ENCODE data around the gene ATP4B. TPM values are rescaled to one million over a fixed set of nuclear protein-coding genes. Genes with fewer than 3 reads are reported as not detected.

The ATP4B gene
- total and polyA plus RNA-seq, 2 of the 8 experiments (the other 6 are each of a cell fraction or from before 2014, with no cell fraction given): 0.05 TPM; not detected in 1

GRCh38 chr13:113654591-113655345, 3.2 kb downstream of the ATP4B start:
- no peak overlapping the region for H3K4me3 ChIP-seq (ENCODE audit: extremely low read depth in 1 of 4, insufficient read depth in 2 of 4, low read depth in 3 of 4, low read length in 4 of 4)
- no peak for DNase-seq (ENCODE audit: low read depth in 1 of 2, low spot score in 2 of 2)
- H2AFZ ChIP-seq (ENCODE audit: low read length): no peak overlapping the region
- H3K27ac ChIP-seq (ENCODE audit: low read depth, low read length): no peak overlapping the region
- no peak overlapping the region for H4K91ac ChIP-seq (replicated peaks; ENCODE audit: insufficient read length, low read length)
- FAIRE-seq: no peak
- no peak overlapping the region for H3K56ac ChIP-seq (replicated peaks; ENCODE audit: insufficient read length, low read depth, low read length)
- H3K23me2 ChIP-seq (ENCODE audit: low read depth, low read length): no peaks in the 10 kb centered on the region
- POLR2A ChIA-PET (ENCODE audit: partially characterized antibody): interaction anchor here (1.3 to 1.8 kb wide), 2 partner anchors 9 to 11 kb away, joined by 3 to 4 read pairs; no protein-coding TSS in a partner anchor
- no peak for TF ChIP-seq KDM1A (IDR thresholded peaks at IDR 0.05; ENCODE audit: borderline replicate concordance, low read length)
- no peak for TF ChIP-seq SRF (IDR thresholded peaks at IDR 0.05; ENCODE audit: low read depth, low read length)
- TF ChIP-seq EP300 (IDR thresholded peaks at IDR 0.05; ENCODE audit: borderline replicate concordance in 1 of 2, low read depth in 2 of 2, low read length in 2 of 2): no peak
- no peak for TF ChIP-seq TAF1 (IDR thresholded peaks at IDR 0.05; ENCODE audit: low read depth, low read length)
- TF ChIP-seq ATF3 (IDR thresholded peaks at IDR 0.05; ENCODE audit: insufficient read depth, low read depth, low read length): no peak
- TF ChIP-seq CBX5 (IDR thresholded peaks at IDR 0.05; ENCODE audit: low read depth, low read length): no peak
- no peak for TF ChIP-seq HDAC6 (IDR thresholded peaks at IDR 0.05; ENCODE audit: low read depth, low read length)
- no peak for TF ChIP-seq SAP30 (IDR thresholded peaks at IDR 0.05; ENCODE audit: insufficient read depth, insufficient replicate concordance, low read length)
- H4K20me1 ChIP-seq (replicated peaks in 1 of 2; ENCODE audit: control insufficient read depth in 1 of 2, insufficient read depth in 2 of 2, low read length in 2 of 2): no peaks in the 10 kb centered on the region
- no peak overlapping the region for H2BK20ac ChIP-seq (ENCODE audit: low read length)
- no peaks in the 10 kb centered on the region for H3K36me3 ChIP-seq (ENCODE audit: control insufficient read depth in 2 of 4, insufficient read depth in 4 of 4, low read length in 3 of 4)
- H3K4me2 ChIP-seq (ENCODE audit: insufficient read depth in 1 of 2, low read depth in 2 of 2, low read length in 2 of 2): no peak overlapping the region
- H3K4me1 ChIP-seq (replicated peaks in 1 of 4; ENCODE audit: control insufficient read depth in 3 of 4, insufficient read depth in 4 of 4, low read length in 3 of 4): no peaks in the 10 kb centered on the region
- H4K5ac ChIP-seq (ENCODE audit: insufficient read length, low read depth, low read length): no peak overlapping the region
- 92% methylated on average over 35 of the region's 39 CpGs; no CpG with 5 or more reads in 1 of the 2 experiments for WGBS, 2 experiments (ENCODE audit: extremely low coverage in 1 of 2, insufficient coverage in 1 of 2, insufficient read length in 1 of 2, insufficient replicate concordance in 2 of 2, low coverage in 1 of 2, low lambda C conversion rate in 2 of 2, missing lambda C conversion rate in 1 of 2)
- H2BK5ac ChIP-seq (ENCODE audit: low read depth, low read length): no peak overlapping the region
- no peak overlapping the region for H3K23ac ChIP-seq (ENCODE audit: insufficient read length)
- no peak overlapping the region for H3K9ac ChIP-seq (replicated peaks in 1 of 4; ENCODE audit: extremely low read depth in 1 of 4, low read depth in 3 of 4, low read length in 3 of 4)
- no peak overlapping the region for H3K14ac ChIP-seq (ENCODE audit: insufficient read length)
- CTCF ChIA-PET (ENCODE audit: partially characterized antibody): no interaction called here
- H3K18ac ChIP-seq (ENCODE audit: extremely low read depth, low read length): no peak overlapping the region
- no peak overlapping the region for H2BK12ac ChIP-seq (ENCODE audit: low read depth, low read length)
- no peak overlapping the region for H2BK15ac ChIP-seq (ENCODE audit: low read length)
- H3K4ac ChIP-seq (replicated peaks; ENCODE audit: insufficient read length, low read depth, low read length): no peak overlapping the region
- no peaks in the 10 kb centered on the region for H3K79me1 ChIP-seq (ENCODE audit: low read depth, low read length)
- peak overlapping the region; percentile 71 for H4K8ac ChIP-seq (ENCODE audit: extremely low read depth, insufficient read depth, low read length)
- no peak overlapping the region for H2BK120ac ChIP-seq (replicated peaks; ENCODE audit: low read depth, low read length)
- H3K79me2 ChIP-seq (ENCODE audit: control insufficient read depth in 1 of 2, insufficient read depth in 2 of 2, low read length in 2 of 2): no peaks in the 10 kb centered on the region
- H3K27me3 ChIP-seq (replicated peaks in 1 of 4; ENCODE audit: control insufficient read depth in 3 of 4, extremely low read depth in 1 of 4, insufficient read depth in 3 of 4, low read length in 3 of 4): no peaks in the 10 kb centered on the region
- H3K9me3 ChIP-seq (ENCODE audit: insufficient read depth in 2 of 2, low read depth in 1 of 2, low read length in 1 of 2): no peaks in the 10 kb centered on the region
- H2AK5ac ChIP-seq (ENCODE audit: low read depth, low read length): no peak overlapping the region

All from H1 (cell line).